Measurements from ENCODE around the gene TRABD.
A peak's percentile ranks its signal among the peaks of the same experiment; 100 is the strongest.
"Not testable (repeated sequence)": the region's sequence is repeated elsewhere in the genome, so short reads cannot be mapped to it uniquely, and the experiment has no call there.

TRABD gene

GRCh38 chr22:50167689-50168489 lies 17.8 kb upstream of the TRABD start:
- Mint-ChIP-seq H3K36me3 (no peaks in the 10 kb centered on the region), H3K27ac (no peak overlapping the region), H3K4me1 (ENCODE audit: low read depth) (peaks cover 5% of the 10 kb centered on the region), H3K4me3 (peak overlapping the region; percentile 35), H3K9me3 (ENCODE audit: low read depth) (no peaks in the 10 kb centered on the region), H3K27me3 (peaks cover 7% of the 10 kb centered on the region)

- H3K9me3 Mint-ChIP-seq (ENCODE audit: low read depth); H3K4me1 Mint-ChIP-seq (ENCODE audit: low read depth): not testable (repeated sequence)
- peak overlapping the region; percentile 46 for H3K27ac Mint-ChIP-seq
Measured at GRCh38 chr22:50168490-50169180, 17.1 kb upstream of the TRABD start.

GRCh38 chr22:50169181-50169759 lies 16.4 kb upstream of the TRABD start:
- Mint-ChIP-seq H3K27ac (peak overlapping the region; percentile 46), H3K36me3 (no peaks in the 10 kb centered on the region), H3K27me3 (peaks cover 7% of the 10 kb centered on the region), H3K4me1 (ENCODE audit: low read depth) (peaks cover 5% of the 10 kb centered on the region), H3K4me3 (peak overlapping the region; percentile 67), H3K9me3 (ENCODE audit: low read depth) (no peaks in the 10 kb centered on the region)

More at GRCh38 chr22:50168490-50169180, 17.1 kb upstream of the TRABD start:
- not testable (repeated sequence) for H3K36me3 Mint-ChIP-seq, H3K27me3 Mint-ChIP-seq
- H3K4me3 Mint-ChIP-seq: peak overlapping the region; percentile 67

GRCh38 chr22:50169774-50170341 lies 15.9 kb upstream of the TRABD start:
- H3K27me3 Mint-ChIP-seq: peaks cover 7% of the 10 kb centered on the region
- peaks cover 5% of the 10 kb centered on the region for H3K4me1 Mint-ChIP-seq (ENCODE audit: low read depth)
- no peaks in the 10 kb centered on the region for H3K9me3 Mint-ChIP-seq (ENCODE audit: low read depth)
- H3K27ac Mint-ChIP-seq: no peak overlapping the region
- H3K36me3 Mint-ChIP-seq: no peaks in the 10 kb centered on the region
- H3K4me3 Mint-ChIP-seq: peak overlapping the region; percentile 70

- H3K36me3 Mint-ChIP-seq: no peaks in the 10 kb centered on the region
- H3K4me3 Mint-ChIP-seq: peak within 1 kb of the TSS; percentile 79
- peaks cover 7% of the 10 kb centered on the region for H3K27me3 Mint-ChIP-seq
- peaks cover 5% of the 10 kb centered on the region for H3K4me1 Mint-ChIP-seq (ENCODE audit: low read depth)
- H3K9me3 Mint-ChIP-seq (ENCODE audit: low read depth): no peaks in the 10 kb centered on the region
- H3K27ac Mint-ChIP-seq: peak within 1 kb of the TSS; percentile 70
Measured at GRCh38 chr22:50170453-50171318, 15.0 kb upstream of the TRABD start, which contains the start of gene PANX2. TSS of gene PANX2 (plus strand) at chr22:50170731. CDS start at chr22:50170731, 0 bp downstream.

GRCh38 chr22:50171319-50171964 lies 14.3 kb upstream of the TRABD start:
- Mint-ChIP-seq H3K4me3 (peak overlapping the region; percentile 79), H3K27ac (peak overlapping the region; percentile 70), H3K4me1 (ENCODE audit: low read depth) (peaks cover 5% of the 10 kb centered on the region), H3K27me3 (peaks cover 7% of the 10 kb centered on the region), H3K36me3 (no peaks in the 10 kb centered on the region), H3K9me3 (ENCODE audit: low read depth) (no peaks in the 10 kb centered on the region)

- Mint-ChIP-seq H3K9me3 (ENCODE audit: low read depth) (no peaks in the 10 kb centered on the region), H3K4me3 (peak overlapping the region; percentile 23)
Measured at GRCh38 chr22:50171965-50172421, 13.7 kb upstream of the TRABD start.

GRCh38 chr22:50173311-50173982 lies 12.3 kb upstream of the TRABD start:
- Mint-ChIP-seq H3K4me1 (ENCODE audit: low read depth) (peaks cover 5% of the 10 kb centered on the region), H3K27me3 (peaks cover 9% of the 10 kb centered on the region), H3K27ac (no peak overlapping the region), H3K4me3 (no peak overlapping the region), H3K9me3 (ENCODE audit: low read depth) (no peaks in the 10 kb centered on the region), H3K36me3 (no peaks in the 10 kb centered on the region)

More at GRCh38 chr22:50171965-50172421, 13.7 kb upstream of the TRABD start:
- no peak overlapping the region for H3K27ac Mint-ChIP-seq
- peaks cover 8% of the 10 kb centered on the region for H3K27me3 Mint-ChIP-seq
- no peaks in the 10 kb centered on the region for H3K36me3 Mint-ChIP-seq
- peaks cover 5% of the 10 kb centered on the region for H3K4me1 Mint-ChIP-seq (ENCODE audit: low read depth)

- H3K36me3 Mint-ChIP-seq: no peaks in the 10 kb centered on the region
- H3K4me1 Mint-ChIP-seq (ENCODE audit: low read depth): peaks cover 2% of the 10 kb centered on the region
- H3K4me3 Mint-ChIP-seq: no peak overlapping the region
- no peak overlapping the region for H3K27ac Mint-ChIP-seq
- no peaks in the 10 kb centered on the region for H3K9me3 Mint-ChIP-seq (ENCODE audit: low read depth)
- peaks cover 6% of the 10 kb centered on the region for H3K27me3 Mint-ChIP-seq
Measured at GRCh38 chr22:50173983-50174355, 11.7 kb upstream of the TRABD start.

GRCh38 chr22:50174382-50175190 lies 11.1 kb upstream of the TRABD start:
- Mint-ChIP-seq H3K4me3 (no peak overlapping the region), H3K9me3 (ENCODE audit: low read depth) (no peaks in the 10 kb centered on the region), H3K27me3 (peaks cover 5% of the 10 kb centered on the region), H3K4me1 (ENCODE audit: low read depth) (peaks cover 1% of the 10 kb centered on the region), H3K27ac (no peak overlapping the region), H3K36me3 (no peaks in the 10 kb centered on the region)

GRCh38 chr22:50175191-50175461 lies 10.6 kb upstream of the TRABD start:
- H3K27ac Mint-ChIP-seq: no peak overlapping the region
- no peaks in the 10 kb centered on the region for H3K36me3 Mint-ChIP-seq
- no peaks in the 10 kb centered on the region for H3K9me3 Mint-ChIP-seq (ENCODE audit: low read depth)
- H3K27me3 Mint-ChIP-seq: peaks cover 8% of the 10 kb centered on the region
- peaks cover 4% of the 10 kb centered on the region for H3K4me1 Mint-ChIP-seq (ENCODE audit: low read depth)
- H3K4me3 Mint-ChIP-seq: no peak overlapping the region

GRCh38 chr22:50175921-50176849 lies 9.5 kb upstream of the TRABD start:
- H3K4me1 Mint-ChIP-seq (ENCODE audit: low read depth): peaks cover 4% of the 10 kb centered on the region
- no peaks in the 10 kb centered on the region for H3K9me3 Mint-ChIP-seq (ENCODE audit: low read depth)
- no peaks in the 10 kb centered on the region for H3K36me3 Mint-ChIP-seq
- H3K27me3 Mint-ChIP-seq: peaks cover 6% of the 10 kb centered on the region
- H3K27ac Mint-ChIP-seq: no peak overlapping the region
- no peak overlapping the region for H3K4me3 Mint-ChIP-seq

All from activated naive CD8-positive, alpha-beta T cell (primary cell).